Neutrophil (primary cell): ENCODE results near the gene COX10.

Experiments
- H3K27ac ChIP-seq: fragments of 200-600 bp; sonication (generic); 2 replicates; pipeline ENCODE4 v1.5.1; 2016; ENCODE audit warnings: mild to moderate bottlenecking, moderate library complexity
- H3K27me3 ChIP-seq: fragments of 200-600 bp; sonication (generic); 2 replicates; pipeline ENCODE4 v1.6.0; 2016; ENCODE audit warnings: mild to moderate bottlenecking
- H3K36me3 ChIP-seq: fragments of 200-600 bp; sonication (generic); 2 replicates; pipeline ENCODE4 v1.5.1; 2017
- H3K4me1 ChIP-seq, 2 experiments: fragments of 200-600 bp in 1 of 2; sonication (generic) in 1 of 2; 1 replicate in 1 of 2; 2 replicates in 1 of 2; pipeline versions ENCODE4 v1.5.1 to v1.6.1; 2013 to 2016; ENCODE audit warnings: low read depth in 1 of 2, low read length in 1 of 2, mild to moderate bottlenecking in 1 of 2, moderate library complexity in 1 of 2; ENCODE audit not compliant: control insufficient read depth in 1 of 2, insufficient read depth in 1 of 2
- H3K4me3 ChIP-seq, 2 experiments: fragments of 200-600 bp in 1 of 2; sonication (generic) in 1 of 2; 1 replicate in 1 of 2; 2 replicates in 1 of 2; pipeline ENCODE4 v1.5.1; 2013 to 2016; ENCODE audit warnings: low read depth in 1 of 2, low read length in 1 of 2, mild to moderate bottlenecking in 1 of 2, moderate library complexity in 1 of 2
- H3K9me3 ChIP-seq: fragments of 200-600 bp; sonication (generic); 2 replicates; pipeline ENCODE4 v1.5.1; 2016
- TF ChIP-seq, protein P1 (sequence below): fragments of 200-600 bp; sonication (generic); IDR thresholded peaks from 2 replicates; pipeline ENCODE4 v1.5.1; 2016; ENCODE audit warnings: antibody characterized with exemption

Gene COX10

DNA sequence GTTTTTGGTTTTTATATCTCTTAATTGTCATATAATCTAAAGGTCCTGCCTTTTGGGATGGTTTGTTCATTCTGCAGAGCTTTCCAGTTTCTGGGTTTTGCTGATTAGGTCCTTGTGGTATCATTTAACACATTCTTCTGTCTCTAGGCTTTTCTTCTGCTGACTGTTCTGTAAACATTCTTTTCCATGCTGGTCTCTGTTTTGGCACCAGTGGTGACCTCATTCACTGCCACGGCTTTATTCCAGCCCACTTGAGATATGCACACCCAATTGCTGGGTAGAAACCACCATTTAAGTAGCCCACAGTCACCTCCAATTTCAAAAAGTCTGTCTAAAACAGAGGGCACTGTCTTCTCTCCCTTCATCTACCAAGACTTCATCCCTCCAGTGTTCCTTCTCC lies 31.1 kb upstream of the COX10 start:
- H3K4me1 ChIP-seq = no peaks in the 10 kb centered on the region
- H3K4me3 ChIP-seq = no peak overlapping the region
- no peaks in the 10 kb centered on the region for H3K27me3 ChIP-seq
- H3K9me3 ChIP-seq = no peaks in the 10 kb centered on the region
- peaks cover 8% of the 10 kb centered on the region for H3K36me3 ChIP-seq
- H3K27ac ChIP-seq = no peak overlapping the region
- TF ChIP-seq, protein P1, sequence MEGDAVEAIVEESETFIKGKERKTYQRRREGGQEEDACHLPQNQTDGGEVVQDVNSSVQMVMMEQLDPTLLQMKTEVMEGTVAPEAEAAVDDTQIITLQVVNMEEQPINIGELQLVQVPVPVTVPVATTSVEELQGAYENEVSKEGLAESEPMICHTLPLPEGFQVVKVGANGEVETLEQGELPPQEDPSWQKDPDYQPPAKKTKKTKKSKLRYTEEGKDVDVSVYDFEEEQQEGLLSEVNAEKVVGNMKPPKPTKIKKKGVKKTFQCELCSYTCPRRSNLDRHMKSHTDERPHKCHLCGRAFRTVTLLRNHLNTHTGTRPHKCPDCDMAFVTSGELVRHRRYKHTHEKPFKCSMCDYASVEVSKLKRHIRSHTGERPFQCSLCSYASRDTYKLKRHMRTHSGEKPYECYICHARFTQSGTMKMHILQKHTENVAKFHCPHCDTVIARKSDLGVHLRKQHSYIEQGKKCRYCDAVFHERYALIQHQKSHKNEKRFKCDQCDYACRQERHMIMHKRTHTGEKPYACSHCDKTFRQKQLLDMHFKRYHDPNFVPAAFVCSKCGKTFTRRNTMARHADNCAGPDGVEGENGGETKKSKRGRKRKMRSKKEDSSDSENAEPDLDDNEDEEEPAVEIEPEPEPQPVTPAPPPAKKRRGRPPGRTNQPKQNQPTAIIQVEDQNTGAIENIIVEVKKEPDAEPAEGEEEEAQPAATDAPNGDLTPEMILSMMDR = no peak

DNA sequence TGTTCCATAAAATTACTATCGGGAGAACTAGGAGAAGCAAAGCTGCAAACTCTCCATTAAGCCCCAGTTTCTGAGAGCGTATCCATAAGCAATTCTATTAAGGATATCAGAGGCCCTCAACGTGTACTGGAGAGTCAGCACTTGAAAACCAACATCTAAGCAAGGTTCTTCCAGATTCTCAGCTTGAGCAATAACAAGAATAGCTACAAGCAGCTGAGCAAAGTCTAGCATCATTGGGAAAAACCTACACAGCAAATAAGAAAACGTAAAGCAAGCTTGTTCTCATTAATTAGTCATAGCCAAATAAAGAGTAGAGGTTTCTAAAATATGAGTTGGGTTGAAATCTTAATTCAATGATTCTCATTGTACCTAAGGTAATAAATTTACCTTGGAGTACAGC lies 26.9 kb upstream of the COX10 start:
- Histone ChIP-seq H3K4me3 (no peak overlapping the region), H3K27me3 (no peaks in the 10 kb centered on the region), H3K4me1 (no peaks in the 10 kb centered on the region), H3K27ac (no peak overlapping the region), H3K36me3 (no peaks in the 10 kb centered on the region), H3K9me3 (no peaks in the 10 kb centered on the region)
- TF ChIP-seq, protein P1 = no peak

DNA sequence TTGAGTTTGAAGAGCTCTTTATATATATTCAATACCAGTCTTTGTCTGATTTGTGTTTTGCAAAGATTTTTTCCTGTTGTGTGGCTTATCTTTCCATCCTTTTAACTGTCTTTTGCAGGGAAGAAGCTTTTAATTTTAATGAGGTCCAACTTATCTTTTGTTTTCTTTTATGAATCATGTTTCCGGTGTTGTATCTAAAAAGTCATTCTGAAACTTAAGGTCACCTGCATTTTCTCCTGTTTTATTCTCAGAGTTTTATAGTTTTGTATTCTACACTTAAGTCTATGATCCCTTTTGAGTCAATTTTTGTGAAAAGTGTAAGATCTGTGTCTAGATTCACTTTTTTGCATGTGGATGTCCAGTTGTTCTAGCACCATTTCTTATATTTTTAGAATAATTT lies 24.6 kb upstream of the COX10 start:
- Histone ChIP-seq H3K36me3 (no peaks in the 10 kb centered on the region), H3K9me3 (no peaks in the 10 kb centered on the region), H3K27ac (no peak overlapping the region), H3K4me1 (no peaks in the 10 kb centered on the region), H3K4me3 (no peak overlapping the region), H3K27me3 (no peaks in the 10 kb centered on the region)
- TF ChIP-seq, protein P1 = no peak

DNA sequence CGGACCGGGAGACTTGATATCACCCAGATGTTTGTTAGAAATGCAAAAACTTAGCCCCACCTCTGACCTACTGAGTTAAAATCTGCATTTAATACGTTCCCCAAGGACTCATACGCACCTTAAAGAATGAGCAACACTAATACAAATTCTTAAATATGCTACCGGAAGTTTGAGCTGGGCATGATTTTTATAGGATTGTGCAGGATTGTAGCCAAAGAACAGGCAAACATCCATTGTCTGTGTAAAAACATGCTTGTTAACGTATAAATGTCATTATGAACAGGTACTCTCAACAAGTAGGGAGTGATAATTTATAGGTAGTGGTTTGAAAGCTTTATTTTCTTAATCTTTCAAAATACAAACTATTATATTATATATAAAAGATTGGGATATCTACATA lies 22.3 kb upstream of the COX10 start:
- Histone ChIP-seq H3K27me3 (no peaks in the 10 kb centered on the region), H3K27ac (no peak overlapping the region), H3K4me3 (no peak overlapping the region), H3K36me3 (peaks cover 6% of the 10 kb centered on the region), H3K9me3 (no peaks in the 10 kb centered on the region), H3K4me1 (no peaks in the 10 kb centered on the region)
- TF ChIP-seq, protein P1 = no peak

DNA sequence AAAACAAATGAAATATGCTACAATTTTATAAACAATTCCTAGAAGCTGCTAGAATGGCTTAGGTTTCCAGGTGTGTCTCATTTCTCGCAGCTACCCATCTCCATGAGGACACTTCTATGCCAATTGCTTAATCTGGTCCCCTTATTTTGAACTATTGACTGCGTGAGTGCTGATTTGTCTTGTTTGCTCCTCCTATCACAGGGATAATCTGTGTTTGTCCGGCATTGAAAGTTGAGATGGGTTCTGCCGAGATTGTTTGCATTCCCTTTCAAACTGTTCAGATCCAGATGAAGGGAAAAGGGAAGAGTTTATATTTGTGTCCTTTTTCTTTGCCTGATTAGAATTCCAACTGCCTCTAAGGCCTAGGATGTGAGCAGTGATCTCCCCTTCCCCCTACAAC lies 21.7 kb upstream of the COX10 start:
- TF ChIP-seq, protein P1 = no peak
- H3K27me3 ChIP-seq = no peaks in the 10 kb centered on the region
- no peaks in the 10 kb centered on the region for H3K9me3 ChIP-seq
- H3K27ac ChIP-seq = no peak overlapping the region
- H3K4me1 ChIP-seq = no peaks in the 10 kb centered on the region
- H3K4me3 ChIP-seq = no peak overlapping the region
- peaks cover 6% of the 10 kb centered on the region for H3K36me3 ChIP-seq

DNA sequence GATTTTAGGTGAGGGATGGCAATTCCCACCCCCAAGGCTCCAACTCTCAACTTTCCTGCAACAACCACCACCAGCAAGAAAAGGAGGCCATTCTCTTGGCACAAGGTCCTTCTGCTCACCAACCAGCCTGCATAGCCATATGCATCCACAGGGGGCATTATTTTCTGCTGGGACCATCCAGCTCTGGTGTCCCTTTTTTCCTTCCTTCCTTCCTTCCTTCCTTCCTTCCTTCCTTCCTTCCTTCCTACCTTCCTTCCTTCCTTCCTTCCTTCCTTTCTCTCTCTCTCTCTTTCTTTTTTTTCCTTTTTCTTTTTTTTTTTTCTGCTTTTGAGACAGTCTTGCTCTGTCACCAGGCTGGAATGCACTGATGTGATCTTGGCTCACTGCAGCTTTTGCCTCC lies 21.1 kb upstream of the COX10 start:
- Histone ChIP-seq H3K27me3 (no peaks in the 10 kb centered on the region), H3K27ac (no peak overlapping the region), H3K4me3 (no peak overlapping the region), H3K4me1 (no peaks in the 10 kb centered on the region), H3K36me3 (peaks cover 6% of the 10 kb centered on the region), H3K9me3 (no peaks in the 10 kb centered on the region)
- TF ChIP-seq, protein P1 = no peak
